HPDE6-E6E7 (cell line): Measurements from ENCODE around the gene DPT.
A peak's percentile ranks its signal among the peaks of the same experiment; 100 is the strongest.
"Not testable (repeated sequence)": the region's sequence is repeated elsewhere in the genome, so short reads cannot be mapped to it uniquely, and the experiment has no call there.

Source experiments
- DNase-seq: peaks from one replicate; pipeline ENCODE4 v3.0.0; 2011; ENCODE audit warnings: missing footprints; ENCODE audit errors: extremely low spot score

DPT gene

DNA sequence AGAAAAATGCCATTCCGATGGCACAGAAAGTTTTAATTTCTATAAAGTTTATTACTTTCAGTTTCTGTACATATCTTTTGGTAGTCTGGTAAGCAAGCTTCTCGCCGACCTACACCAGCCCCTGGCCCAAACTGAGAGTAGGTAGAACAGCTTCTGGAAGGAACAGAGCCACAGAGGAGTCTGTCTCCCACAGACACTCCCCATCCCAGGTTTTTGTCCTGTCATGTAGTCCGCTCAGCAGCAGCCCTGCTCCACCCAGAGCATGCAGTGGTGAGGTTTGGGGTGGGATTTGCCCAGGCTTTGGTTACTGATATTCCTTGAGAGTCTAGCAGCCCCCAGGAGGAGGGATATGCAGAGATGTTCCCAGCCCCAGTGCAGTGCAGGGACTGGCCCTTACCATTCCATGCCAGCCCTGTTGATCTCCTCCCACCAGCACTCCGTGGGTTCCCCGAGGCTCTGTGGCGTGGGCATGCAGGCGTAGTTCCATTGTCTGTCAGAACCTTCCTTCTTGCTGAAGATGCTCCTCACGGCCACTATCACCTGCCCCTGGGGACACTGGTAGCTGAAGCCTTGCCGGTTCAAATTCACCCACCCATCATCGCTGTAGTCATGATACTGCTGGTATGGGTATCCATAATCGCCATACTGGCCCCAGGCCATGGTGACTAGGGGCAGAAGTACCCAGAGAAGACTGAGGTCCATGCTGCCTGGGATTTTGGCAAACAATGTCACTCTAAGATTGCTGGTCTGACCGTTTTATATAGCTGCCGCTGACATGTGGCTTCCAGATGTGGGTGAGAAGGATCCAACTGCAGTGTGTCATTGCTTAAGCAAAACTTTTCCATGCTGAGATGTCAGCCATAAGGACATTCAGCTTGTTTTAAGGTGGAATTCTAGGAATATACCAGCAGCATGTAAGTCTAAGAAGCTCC lies at the start of gene DPT:
DPT (minus strand) TSS at position 734 of the 932 bp plus-strand sequence; CDS start at position 702, 32 bp downstream.
- DNase-seq, result no peak

DNA sequence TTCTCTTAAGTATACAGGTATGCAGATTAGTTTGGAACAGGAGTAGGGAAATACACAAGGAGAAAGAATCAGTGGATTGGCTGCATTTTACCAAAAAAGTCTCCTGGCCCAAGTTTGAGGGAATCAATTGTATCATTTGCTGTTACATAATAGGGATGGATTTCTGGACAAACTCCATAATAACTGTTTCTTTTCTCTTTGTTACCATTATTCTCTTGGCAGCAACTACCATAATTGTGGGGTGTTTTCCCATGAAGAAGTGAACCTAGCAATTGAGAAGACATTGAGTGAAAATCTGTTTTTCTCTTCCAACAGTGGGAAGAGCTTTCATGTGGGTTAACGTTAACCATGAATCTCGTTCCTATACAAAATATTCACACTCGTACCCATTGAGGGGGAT lies 46.4 kb upstream of the DPT start:
- DNase-seq, result no peak

DNA sequence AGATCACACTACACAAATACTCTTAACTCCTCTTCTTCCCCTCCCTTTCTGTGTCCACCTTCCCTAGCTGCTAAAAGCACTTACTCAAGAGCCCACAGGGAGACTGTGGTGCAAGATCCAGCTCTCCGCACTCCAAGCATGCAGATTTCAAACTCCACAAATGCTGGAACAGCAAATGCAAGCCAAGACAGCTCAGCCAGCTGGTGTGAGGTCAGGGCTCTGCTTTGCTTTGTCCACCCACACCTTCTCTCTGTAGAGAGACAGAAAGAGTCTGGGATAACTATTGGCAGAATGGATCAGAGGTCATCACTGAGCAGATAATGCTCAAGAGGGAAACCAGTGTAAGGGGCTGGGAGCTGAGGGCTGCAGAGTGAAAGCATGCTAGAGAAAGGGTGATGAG lies 45.2 kb upstream of the DPT start:
- no peak for DNase-seq

DNA sequence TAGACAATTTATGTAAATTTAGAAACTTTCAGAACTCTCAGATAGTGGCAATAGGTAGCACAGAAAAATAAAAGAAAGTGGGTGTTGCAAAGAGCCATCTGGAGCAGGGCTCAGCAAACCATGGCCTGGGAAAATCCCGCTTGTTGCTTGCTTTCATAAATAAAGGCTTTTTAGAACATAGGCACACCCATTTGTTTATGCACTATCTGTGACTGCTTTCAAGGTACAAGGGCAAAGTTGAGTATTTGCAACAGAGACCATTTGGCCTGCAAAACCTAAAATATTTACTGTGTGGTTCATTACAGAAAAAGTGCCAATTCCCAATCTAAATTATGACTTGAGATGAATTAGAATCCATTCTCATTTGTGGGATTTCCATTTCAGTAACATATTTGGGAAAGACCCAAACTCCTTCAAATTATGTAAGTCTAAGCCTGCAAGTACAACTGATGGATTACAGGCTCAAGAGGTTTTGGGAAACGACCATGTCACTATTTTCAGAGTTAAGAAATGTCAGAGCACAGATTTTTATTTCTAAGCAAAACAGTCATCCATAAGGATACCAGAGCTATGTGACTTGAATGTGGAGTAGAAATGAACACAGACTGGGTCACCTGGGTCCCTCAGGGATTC lies 43.5 kb upstream of the DPT start:
- no peak for DNase-seq

DNA sequence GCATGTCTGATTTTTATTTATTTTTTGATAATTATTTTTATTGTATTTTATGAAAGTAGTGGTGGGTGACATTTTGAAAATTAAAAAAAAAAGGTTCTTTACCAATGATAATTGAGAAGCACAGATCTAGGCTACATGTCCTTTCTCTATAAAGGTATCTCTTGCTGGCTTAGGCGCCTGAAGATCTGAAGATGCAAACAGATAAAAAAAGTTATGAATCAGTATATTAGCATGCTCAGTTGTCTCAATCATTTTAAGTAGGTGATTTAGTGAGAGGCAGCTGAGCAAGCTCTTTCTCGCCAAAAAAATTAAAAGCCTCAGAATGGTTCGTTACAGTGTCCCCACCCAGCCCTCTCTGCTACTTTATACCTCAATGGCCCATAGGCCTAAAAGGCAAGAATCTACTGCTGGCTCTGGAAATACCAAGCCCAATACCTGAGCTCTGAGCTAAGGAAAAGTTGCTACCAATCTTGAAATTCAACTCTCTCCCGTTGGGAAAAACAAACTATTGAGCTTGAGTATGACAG lies 42.2 kb upstream of the DPT start:
- DNase-seq, result no peak

DNA sequence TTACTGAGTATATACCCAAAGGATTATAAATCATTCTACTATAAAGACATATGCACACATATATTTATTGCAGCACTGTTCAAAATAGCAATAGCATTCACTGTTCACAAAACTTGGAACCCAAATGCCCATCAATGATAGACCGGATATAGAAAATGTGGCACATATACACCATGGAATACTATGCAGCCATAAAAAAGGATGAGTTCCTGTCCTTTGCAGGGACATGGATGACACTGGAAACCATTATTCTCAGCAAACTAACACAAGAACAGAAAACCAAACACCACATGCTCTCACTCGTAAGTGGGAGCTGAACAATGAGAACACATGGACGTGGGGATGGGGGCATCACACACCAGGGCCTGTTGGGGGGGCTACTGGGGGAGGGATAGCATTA lies 40.9 kb upstream of the DPT start:
- not testable (repeated sequence) for DNase-seq

DNA sequence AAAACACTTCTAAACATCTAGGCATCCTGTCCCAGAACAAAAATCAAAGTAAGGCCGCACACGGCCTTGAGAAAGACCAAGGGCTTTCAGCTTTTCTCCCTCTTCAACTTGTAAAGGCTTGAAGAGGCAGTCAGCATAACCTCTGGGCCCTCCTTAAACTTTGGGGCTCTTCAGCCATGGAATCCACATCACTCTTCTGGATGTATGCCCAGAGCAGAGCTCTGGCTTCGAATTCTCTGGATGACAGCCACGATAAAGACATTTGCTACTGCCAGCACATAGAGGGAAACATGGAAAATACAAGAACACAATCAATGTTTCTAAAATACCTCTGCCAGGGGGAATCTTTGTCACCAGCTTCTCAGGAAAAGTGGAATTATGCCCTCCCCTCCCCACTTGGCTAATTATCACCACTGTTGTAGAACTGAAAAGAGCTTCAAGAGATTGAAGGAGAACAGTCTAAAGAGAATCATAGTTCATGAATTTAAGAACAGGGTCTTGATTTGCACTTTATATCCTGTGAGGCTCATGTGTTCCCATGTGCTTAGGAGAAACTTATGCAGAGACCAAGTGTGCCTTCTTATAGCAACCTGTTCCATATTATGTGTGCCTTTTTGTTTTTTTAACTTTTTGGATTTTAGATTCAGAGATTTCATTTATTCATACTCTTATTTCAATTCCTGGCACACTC lies 39.0 kb upstream of the DPT start:
- no peak for DNase-seq

DNA sequence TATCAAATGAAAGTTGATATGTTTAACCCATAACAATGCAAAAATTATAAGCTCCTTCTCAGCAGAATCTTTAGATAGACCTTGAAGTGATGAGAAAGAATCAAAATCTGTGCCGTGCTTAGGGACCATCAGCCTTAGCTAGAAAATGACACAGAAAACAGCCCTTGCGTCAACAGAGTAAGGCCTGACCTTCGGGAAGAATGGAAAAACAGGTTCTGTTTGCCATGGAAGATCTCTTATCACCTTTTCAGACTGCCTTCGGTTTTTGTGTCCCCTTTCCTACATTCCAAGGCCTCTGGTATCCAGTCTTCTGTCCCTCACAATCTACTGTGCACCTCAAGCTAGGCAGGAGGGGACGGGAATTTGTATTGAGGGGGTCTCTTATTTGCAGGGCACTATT lies 37.6 kb upstream of the DPT start:
- DNase-seq, result no peak

DNA sequence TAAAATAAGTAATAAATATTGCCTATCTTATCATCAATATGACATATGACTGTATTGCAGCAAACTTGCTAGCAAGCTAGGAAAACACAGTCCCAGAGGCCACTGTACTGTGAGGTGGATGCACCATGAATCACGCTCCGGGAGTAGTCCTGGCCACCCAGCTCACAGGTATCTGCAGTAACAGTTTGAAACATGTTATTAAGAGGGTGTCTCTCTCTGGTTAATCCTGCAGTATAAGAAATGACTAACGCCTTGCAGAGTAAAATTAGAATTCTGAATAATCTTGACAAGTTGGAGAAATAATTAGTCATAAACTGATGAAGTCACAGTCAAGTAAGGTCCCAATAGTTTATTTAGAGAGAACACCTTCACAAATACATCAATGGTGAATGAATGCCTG lies 34.0 kb upstream of the DPT start:
- peak; percentile 82 for DNase-seq

DNA sequence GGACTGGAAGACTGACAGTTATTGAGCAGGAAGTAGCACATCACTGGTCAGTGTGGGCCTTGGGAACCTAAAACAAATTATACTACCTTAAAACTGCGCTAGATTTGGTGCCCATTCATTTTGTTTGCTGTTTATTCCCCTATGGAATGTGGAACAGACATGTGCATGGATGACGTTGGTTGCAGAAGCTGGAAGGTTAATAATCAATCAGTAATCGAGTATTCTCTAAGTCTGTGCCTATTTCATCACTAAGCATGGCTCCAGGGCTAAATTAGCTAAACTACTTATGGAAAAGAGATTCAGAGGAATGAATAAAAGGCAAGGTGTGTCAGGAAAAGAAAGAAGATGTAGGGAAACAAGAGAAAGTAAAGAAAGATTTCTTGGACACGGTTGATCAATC lies 33.5 kb upstream of the DPT start:
- no peak for DNase-seq

DNA sequence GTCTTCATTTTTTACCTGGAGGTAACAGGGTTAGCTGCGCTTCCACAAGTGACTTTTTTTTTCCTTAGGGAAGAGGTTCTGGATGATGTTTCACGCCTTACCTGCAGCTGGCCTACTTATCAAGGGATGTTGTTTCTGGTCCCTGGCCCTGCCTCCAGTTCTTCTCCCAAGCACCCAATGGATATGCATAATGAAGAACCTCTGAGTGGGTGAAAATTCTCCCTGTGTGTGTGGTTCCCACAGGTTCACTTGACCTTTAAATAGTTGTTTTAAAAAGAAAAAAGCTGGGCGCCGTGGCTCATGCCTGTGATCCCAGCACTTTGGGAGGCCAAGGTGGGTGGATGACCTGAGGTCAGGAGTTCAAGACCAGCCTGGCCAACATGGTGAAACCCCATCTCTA lies 31.8 kb upstream of the DPT start:
- DNase-seq, result no peak

DNA sequence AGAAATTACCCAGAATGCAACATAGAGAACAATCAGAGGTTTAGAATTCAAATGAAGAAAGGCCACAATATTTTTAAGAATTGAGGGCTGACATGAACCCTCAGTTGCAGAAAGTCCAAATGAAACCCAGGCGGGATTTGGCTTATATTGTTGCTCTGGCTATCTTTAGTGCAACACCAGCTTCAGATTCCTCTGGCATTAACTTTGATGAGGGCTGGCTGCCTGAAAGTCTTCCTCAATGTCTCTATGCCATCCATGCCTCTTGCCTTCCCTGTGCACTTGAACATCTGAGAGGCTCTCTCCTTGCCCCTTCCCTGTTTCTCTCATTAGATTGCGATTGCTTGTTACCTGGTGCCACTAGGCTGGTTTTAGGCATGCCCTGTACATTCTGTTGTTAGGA lies 31.2 kb upstream of the DPT start:
- no peak for DNase-seq

DNA sequence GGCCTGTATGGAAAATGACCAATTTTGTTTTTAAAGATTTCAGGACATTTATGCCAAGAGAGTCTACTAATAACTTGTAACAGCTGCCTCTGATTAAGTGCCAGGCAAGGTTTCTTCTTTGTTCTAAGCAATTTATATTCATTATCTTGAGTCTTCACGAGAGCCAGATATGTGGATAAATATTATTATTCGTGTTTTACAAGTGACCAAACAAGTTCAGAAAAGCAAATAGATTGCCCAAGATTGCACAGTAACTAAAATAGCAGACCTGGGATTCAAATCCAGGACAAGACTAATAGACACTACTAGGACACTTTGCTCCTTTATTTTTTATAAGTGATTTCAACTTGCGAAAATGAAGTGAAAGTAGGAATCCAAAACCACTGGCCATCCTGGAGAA lies 30.1 kb upstream of the DPT start:
- DNase-seq, result no peak

DNA sequence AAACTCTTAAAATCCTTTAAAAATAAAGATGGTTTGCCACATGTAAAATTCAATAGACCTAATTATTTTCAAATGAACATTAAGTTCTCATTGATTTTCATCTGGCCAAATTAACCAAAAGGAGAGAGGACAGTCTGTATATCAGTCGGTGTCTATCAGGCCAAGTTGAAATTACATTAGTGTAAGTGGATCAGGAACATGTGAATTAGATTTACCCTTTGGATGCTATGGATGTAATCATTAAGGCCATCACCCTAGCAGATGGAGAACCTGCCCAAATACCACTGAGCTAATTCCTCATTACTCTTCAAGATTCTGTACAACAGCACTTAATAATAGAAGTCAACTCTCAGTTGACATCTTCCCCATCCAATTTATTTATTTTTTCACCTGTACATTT lies 29.5 kb upstream of the DPT start:
- no peak for DNase-seq

DNA sequence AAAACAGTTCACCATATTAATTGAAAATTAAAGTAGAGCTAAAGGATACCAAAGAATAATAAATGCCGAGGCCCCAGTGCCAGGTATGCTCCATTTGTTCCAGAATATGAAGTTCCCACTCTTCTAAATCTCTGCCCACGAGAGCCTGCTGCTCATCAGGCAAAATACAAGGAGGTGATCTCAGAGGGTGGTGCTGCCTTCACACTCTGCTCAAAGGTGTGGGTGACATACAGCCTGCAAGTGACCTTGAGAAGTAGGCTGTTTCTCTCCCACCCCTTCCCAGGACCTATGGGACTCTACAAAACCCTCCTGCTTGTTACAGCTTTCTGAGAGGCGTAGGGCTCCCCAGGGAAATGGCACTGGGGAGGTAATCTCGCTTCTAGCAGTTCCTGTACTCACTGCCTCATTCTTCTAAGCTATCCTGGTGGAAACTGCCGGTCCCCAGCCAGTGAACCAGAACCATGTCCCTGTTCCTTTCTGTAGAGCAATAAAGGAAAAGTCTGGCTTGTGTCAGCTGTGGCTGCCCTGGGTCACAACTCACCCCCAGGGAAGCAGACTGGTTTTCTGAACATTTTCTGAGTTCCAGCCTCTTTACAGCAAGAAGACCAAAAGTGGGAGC lies 26.9 kb upstream of the DPT start:
- DNase-seq, result no peak

DNA sequence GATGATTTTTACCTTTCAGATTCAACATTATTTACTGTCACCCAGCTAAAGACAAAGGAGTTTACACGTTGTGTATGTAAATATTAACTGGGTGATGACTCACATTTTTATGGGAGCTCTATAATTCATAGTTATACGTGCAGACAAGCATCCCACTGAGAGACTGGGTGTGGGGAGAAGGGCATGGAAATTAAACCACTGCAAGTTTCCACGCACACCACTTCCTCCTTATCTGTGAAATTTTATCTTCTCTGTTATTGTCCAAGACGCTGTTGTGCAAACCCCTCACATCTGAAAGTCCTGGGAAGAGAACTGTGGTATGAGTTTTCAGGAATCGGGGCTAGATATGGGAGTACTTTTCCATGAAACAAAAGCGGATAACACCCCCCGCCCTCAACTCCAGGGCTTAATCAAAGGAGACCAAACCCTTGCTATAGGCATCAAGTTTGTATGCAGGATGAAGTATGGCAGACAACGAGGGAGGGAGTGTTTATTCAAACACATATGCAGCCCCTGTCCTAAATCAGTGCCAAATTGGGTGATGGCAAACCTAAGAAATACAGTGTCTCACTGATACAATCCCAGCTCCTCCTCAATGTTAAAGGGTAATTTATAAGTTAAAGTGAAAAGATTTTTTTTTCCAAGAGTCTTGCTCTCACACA lies 23.3 kb upstream of the DPT start:
- DNase-seq, result no peak

DNA sequence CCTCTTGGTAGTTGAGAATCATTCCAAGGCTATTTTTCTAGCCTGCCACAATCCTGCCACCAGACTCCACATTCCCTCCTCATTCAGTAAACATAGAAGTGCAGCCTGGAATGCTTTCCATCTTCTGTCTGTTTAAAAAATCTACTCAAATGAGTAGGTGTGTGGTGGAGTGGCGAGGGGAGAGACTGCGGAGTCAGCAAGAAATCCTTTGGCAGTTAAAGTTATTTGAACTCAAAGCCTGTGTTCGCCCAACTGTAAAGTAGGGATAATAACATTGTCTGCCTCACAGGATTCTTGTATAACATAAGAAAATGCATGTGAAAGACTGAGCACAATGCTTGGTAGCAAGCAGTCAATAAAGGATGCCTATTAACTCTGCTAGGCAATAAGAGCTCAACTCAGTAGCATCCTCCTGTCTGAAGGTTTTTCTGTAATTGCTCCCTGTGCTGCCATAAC lies 22.2 kb upstream of the DPT start:
- DNase-seq, result no peak

DNA sequence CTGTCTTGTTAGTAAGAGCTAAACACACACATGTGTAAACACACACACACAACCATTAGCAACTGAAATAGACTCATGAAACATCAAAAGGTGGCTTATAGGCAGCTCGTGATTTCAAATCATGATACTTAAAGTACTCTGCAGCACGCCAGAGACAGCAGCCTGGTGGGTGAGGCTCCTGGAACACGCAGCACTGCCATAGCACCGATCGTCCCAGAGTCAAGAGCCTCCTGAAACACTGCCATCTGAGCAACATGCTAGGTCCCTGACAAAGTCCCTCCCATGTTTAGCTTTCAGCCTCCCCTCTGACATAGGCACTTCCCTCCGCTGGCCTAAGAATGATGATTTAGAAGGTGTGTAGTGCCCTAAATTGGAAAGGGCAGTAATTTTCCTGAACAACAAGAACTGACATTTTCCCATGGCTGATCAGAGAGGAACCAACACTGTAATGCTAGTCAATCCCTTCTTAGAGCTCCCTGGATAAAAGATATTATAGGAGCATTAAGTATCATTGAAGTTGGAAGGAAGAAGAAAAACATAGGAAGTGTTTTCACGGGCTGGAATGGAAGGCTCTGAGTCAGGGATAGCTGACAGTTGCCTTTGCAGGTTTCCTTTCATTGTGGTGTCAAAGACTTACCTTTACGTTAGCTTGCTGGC lies 14.1 kb upstream of the DPT start:
- no peak for DNase-seq

DNA sequence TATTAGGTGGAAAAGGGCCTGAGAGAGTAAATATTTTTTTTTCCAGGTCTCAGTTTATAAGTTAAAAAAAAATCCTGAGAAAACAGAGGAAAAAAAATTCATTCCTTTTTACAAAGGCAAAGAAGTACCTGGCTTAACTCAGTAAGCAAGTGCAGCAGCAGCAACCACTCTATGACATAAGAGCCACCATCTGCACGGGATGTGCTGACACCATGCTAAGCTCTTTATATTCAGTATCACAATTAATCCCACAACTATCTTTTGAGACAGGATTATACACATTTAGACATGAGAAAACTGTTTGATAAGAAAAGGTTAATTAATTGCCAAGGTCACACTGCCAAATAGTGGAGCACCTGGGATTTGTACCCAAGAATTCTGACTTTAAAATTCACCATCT lies 13.4 kb upstream of the DPT start:
- DNase-seq, result no peak

DNA sequence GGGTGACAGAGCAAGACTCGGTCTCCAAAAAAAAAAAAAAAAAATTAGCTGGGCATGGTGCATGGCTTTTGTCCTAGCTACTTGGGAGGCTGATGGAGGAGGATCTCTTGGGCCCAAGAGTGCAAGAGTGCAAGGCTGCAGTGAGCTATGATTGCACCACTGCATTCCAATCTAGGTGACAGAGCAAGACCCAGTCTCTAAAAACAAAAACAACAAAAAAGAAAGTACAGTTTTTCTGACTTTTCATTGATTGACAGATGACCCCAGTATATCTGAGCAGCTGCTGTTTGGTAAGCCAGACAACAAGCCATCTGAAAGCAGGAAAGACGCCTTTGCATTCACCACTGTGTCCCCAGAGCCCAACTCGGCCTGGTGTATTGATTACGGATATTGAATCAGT lies 10.9 kb upstream of the DPT start:
- DNase-seq, result no peak

DNA sequence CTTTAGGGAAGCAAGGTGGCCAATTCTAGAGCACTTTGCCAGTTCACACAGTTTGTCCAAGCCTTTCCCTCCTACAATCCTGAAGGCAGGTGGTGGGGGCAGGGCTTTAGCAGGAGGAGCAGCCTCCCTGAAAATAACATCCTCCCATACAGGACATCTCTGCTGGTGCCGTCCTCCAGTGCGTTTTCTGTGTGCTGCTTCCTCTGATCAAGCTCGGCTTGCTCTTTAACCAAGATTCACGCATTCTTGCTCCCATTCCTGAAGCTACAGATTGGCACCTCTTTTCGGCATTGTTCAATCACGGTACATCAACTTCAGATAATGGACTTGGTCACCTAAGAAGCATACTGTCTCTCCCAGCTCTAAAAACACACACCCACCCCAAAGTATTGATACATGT lies 7.5 kb upstream of the DPT start:
- no peak for DNase-seq
